ENCODE results near the gene KIAA0513. TPM values are rescaled to one million over a fixed set of nuclear protein-coding genes. Genes with fewer than 3 reads are reported as not detected.

The KIAA0513 gene
- total and polyA plus RNA-seq, 2 donors (not counting 3 experiments of a cell fraction or from before 2014, with no cell fraction given): 1.8 to 4.3 TPM

- no peak for TF ChIP-seq GATA2 (IDR thresholded peaks at IDR 0.05; ENCODE audit: insufficient read depth, insufficient read length, low read depth, low read length)
- no peak for TF ChIP-seq MAX (IDR thresholded peaks at IDR 0.05; ENCODE audit: insufficient read depth, insufficient read length)
- no peak for TF ChIP-seq EZH2 (IDR thresholded peaks at IDR 0.05; ENCODE audit: borderline replicate concordance, low read depth, low read length, severe bottlenecking)
- TF ChIP-seq FOS (IDR thresholded peaks at IDR 0.05; ENCODE audit: borderline replicate concordance, insufficient read depth, low read length): no peak
- TF ChIP-seq POLR2AphosphoS5 (IDR thresholded peaks at IDR 0.05; ENCODE audit: insufficient read depth, low read depth, low read length): no peak
- no peak for TF ChIP-seq CTCF (IDR thresholded peaks at IDR 0.05; ENCODE audit: extremely low read depth in 1 of 2, insufficient read depth in 1 of 2, low read depth in 1 of 2, low read length in 2 of 2)
- TF ChIP-seq JUN (IDR thresholded peaks at IDR 0.05; ENCODE audit: borderline replicate concordance, insufficient read depth, insufficient read length, low read depth): no peak
- no peak for TF ChIP-seq POLR2A (IDR thresholded peaks at IDR 0.05; ENCODE audit: low read depth, low read length)
- TF ChIP-seq MYC (IDR thresholded peaks at IDR 0.05; ENCODE audit: low read depth, low read length): no peak
- CTCF ChIA-PET: interaction anchor here (0.8 kb wide), 1 partner anchor 14 kb away, joined by 3 read pairs; no protein-coding TSS in a partner anchor
Observed at GRCh38 chr16:85132456-85133289, 105.1 kb downstream of the KIAA0513 start.

More at GRCh38 chr16:85132456-85133289, 105.1 kb downstream of the KIAA0513 start:
- Histone ChIP-seq H3K9me3 (replicated peaks; ENCODE audit: control insufficient read depth, insufficient read depth, low read length) (no peaks in the 10 kb centered on the region), H3K9me1 (replicated peaks; ENCODE audit: control insufficient read depth, extremely low read depth, insufficient read depth, low read length) (no peaks in the 10 kb centered on the region), H4K20me1 (replicated peaks; ENCODE audit: control insufficient read depth, extremely low read depth, insufficient read depth, low read length) (no peaks in the 10 kb centered on the region), H3K36me3 (ENCODE audit: control insufficient read depth in 2 of 2, extremely low read depth in 1 of 2, insufficient read depth in 2 of 2, low read length in 2 of 2) (no peaks in the 10 kb centered on the region), H2AFZ (ENCODE audit: low read depth, low read length) (no peak overlapping the region), H3K79me2 (ENCODE audit: control insufficient read depth, insufficient read depth, low read length) (no peaks in the 10 kb centered on the region), H3K4me3 (replicated peaks in 1 of 3; ENCODE audit: insufficient read depth in 1 of 3, low read depth in 1 of 3, low read length in 3 of 3) (no peak overlapping the region), H3K4me2 (ENCODE audit: insufficient read depth, low read length) (no peak overlapping the region), H3K27ac (ENCODE audit: insufficient read depth, low read depth, low read length) (no peak overlapping the region), H3K9ac (replicated peaks; ENCODE audit: extremely low read depth, insufficient read depth, low read length) (no peak overlapping the region), H3K4me1 (ENCODE audit: control insufficient read depth, extremely low read depth, insufficient read depth, low read length) (peaks cover 38% of the 10 kb centered on the region), H3K27me3 (ENCODE audit: control insufficient read depth in 2 of 2, insufficient read depth in 2 of 2, low read length in 2 of 2) (no peaks in the 10 kb centered on the region)
- POLR2A ChIA-PET: no interaction called here
- DNase-seq (ENCODE audit: low read depth, low spot score) (no peak), FAIRE-seq (no peak)
- dilution Hi-C loops (cut with MboI; ENCODE audit: extremely low pct_ligation_motif_present, low sequenced_read_pairs): no loop called here
- no TSS peak for BruUV-seq (replicated peaks)
- intact Hi-C loops (cut with micrococcal nuclease): no loop called here

Measured in endothelial cell of umbilical vein (primary cell).